Ascending aorta (tissue), 2 donors: ENCODE data around the gene SSH3. TPM values are rescaled to one million over a fixed set of nuclear protein-coding genes. Genes with fewer than 3 reads are reported as not detected.
"Not testable (repeated sequence)": the region's sequence is repeated elsewhere in the genome, so short reads cannot be mapped to it uniquely, and the experiment has no call there.

Source experiments
- DNase-seq, 2 donors: peaks; one replicate each; pipeline ENCODE4 v3.0.0-alpha.2; 2019; ENCODE audit warnings: low spot score in 2 of 2
- H3K27ac ChIP-seq, 2 donors: fragments of 200-600 bp; sonication (generic); one replicate each; pipeline ENCODE4 v1.5.1; 2016 to 2017; ENCODE audit warnings: mild to moderate bottlenecking in 1 of 2
- H3K27me3 ChIP-seq: fragments of 200-600 bp; sonication (generic); one replicate; pipeline ENCODE4 v1.5.1; 2017
- H3K36me3 ChIP-seq, 2 donors: fragments of 200-600 bp; sonication (generic); one replicate each; pipeline ENCODE4 v1.5.1; 2016
- H3K4me1 ChIP-seq, 2 donors: fragments of 200-600 bp; sonication (generic); one replicate each; pipeline ENCODE4 v1.5.1; 2016 to 2017; ENCODE audit warnings: mild to moderate bottlenecking in 1 of 2
- H3K4me3 ChIP-seq, 2 donors: fragments of 200-600 bp; sonication (generic); one replicate each; pipeline ENCODE4 v1.5.1; 2016 to 2017; ENCODE audit warnings: mild to moderate bottlenecking in 1 of 2
- H3K9me3 ChIP-seq, 2 donors: fragments of 200-600 bp; sonication (generic); one replicate each; pipeline ENCODE4 v1.5.1; 2016
- CTCF ChIP-seq, 3 experiments: fragments of 200-600 bp in 2 of 3; fragments of 450-650 bp in 1 of 3; sonication (generic) in 2 of 3; IDR thresholded peaks; one replicate each; pipeline ENCODE4 v1.5.1; 2016 to 2019; ENCODE audit warnings: antibody characterized with exemption in 3 of 3, mild to moderate bottlenecking in 1 of 3, moderate library complexity in 1 of 3
- intact Hi-C: fragments of 100-400 bp; cut with DNase I; formaldehyde crosslinking; loops from one replicate; pipeline ENCODE4 v1.15.1; 2023
- total RNA-seq: library from RNA; depleted of rRNA; stranded (reverse); fragments of >200 nt; gene quantifications from one replicate; pipeline ENCODE4 v1.1.0, GENCODE V29; 2016

The SSH3 gene
- total RNA-seq, 1 donor from 2014 or later: 30.9 TPM

- DNase-seq: peak in 1 of 2 donors; percentile 25
- Histone ChIP-seq H3K4me1 (peaks cover 0 to 12% of the 10 kb centered on the region in 2 donors), H3K9me3 (no peaks in the 10 kb centered on the region), H3K36me3 (peaks cover 0 to 15% of the 10 kb centered on the region in 2 donors), H3K27ac (no peak overlapping the region), H3K4me3 (no peak overlapping the region), H3K27me3 (no peaks in the 10 kb centered on the region)
- TF ChIP-seq CTCF (IDR thresholded peaks at IDR 0.05): no peak
- intact Hi-C loops: no loop called here
Measured at GRCh38 chr11:67315325-67315909, 12.1 kb downstream of the SSH3 start.

DNA sequence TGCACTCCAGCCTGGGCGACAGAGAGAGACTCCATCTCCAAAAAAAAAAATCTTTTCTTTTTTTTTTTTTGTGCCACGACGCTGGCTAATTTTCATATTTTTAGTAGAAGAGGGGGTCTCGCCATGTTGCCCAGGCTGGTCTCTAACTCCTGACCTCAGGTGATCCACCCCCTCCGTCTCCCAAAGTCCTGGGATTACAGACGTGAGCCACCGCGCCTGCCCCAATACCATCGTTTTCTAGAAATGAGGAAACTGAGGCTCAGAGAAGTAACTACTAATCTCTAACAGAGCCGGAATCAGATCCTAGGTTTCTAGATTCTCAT, 13.5 kb downstream of the SSH3 start:
- Histone ChIP-seq H3K4me1 (peaks cover 0 to 12% of the 10 kb centered on the region in 2 donors), H3K27ac (peak overlapping the region; percentile 80 to 86), H3K36me3 (peaks cover 0 to under 1% of the 10 kb centered on the region in 2 donors), H3K4me3 (peak overlapping the region; percentile 66 to 83), H3K9me3 (no peaks in the 10 kb centered on the region), H3K27me3 (no peaks in the 10 kb centered on the region)
- no peak for DNase-seq
- intact Hi-C loops: loop anchor here (1.0 kb wide), 4 partner anchors 28 to 234 kb away; partner anchors contain the start of genes ANKRD13D and GRK2
- TF ChIP-seq CTCF (IDR thresholded peaks at IDR 0.05): no peak

DNA sequence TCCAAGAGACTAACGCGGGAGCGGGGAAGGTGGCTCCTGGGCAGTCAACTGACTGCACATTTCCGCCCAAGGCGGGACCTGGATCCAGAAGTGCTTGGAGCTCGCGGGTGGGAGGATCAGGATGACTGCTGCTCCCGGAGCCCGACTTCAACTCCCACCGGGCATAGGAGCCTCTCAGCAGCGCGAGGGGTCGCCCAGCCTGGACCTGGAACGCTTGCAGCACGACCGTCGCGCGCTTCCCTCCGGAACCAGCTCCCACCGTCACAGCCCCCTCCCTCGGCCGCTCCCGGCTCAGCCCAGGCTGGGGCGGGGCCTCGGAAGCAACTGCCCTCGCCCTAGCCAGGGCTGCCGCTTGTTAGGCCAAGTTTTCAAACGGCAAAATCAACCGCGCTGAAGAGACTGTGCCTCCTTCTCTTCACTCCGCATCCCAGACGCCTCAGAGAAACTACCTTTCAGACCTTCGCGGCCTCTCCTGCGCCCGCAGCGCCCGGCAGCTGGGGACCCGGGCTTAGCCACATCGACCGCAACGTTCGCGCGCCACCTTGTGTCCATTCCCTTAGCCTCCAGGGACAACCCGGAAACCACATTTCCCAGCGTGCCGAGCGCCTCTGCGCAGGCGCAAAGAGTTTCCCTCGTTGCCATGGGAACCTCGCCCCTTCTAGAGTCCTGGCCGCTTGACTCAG, 14.0 kb downstream of the SSH3 start:
- no peaks in the 10 kb centered on the region for H3K9me3 ChIP-seq
- no peaks in the 10 kb centered on the region for H3K36me3 ChIP-seq
- peak overlapping the region; percentile 80 to 86 for H3K27ac ChIP-seq
- intact Hi-C loops: loop anchor here (1.0 kb wide), 4 partner anchors 28 to 234 kb away; partner anchors contain the start of genes ANKRD13D and GRK2
- peaks cover 0 to 12% of the 10 kb centered on the region in 2 donors for H3K4me1 ChIP-seq
- DNase-seq: peak; percentile 83 to 98
- peak; percentile 94 to 100 (median 97) for TF ChIP-seq CTCF (IDR thresholded peaks at IDR 0.05)
- H3K27me3 ChIP-seq: no peaks in the 10 kb centered on the region
- peak overlapping the region; percentile 66 to 83 for H3K4me3 ChIP-seq

- TF ChIP-seq CTCF (IDR thresholded peaks at IDR 0.05): no peak
- H3K36me3 ChIP-seq: no peaks in the 10 kb centered on the region
- intact Hi-C loops: loop anchor here (1.0 kb wide), 4 partner anchors 29 to 235 kb away; partner anchors contain the start of genes ANKRD13D and GRK2
- H3K27me3 ChIP-seq: no peaks in the 10 kb centered on the region
- peaks cover 0 to 12% of the 10 kb centered on the region in 2 donors for H3K4me1 ChIP-seq
- H3K9me3 ChIP-seq: no peaks in the 10 kb centered on the region
- H3K27ac ChIP-seq: peak overlapping the region in 1 of 2 donors; percentile 80
- DNase-seq: no peak
- H3K4me3 ChIP-seq: peak overlapping the region; percentile 66 to 83
Measured at GRCh38 chr11:67317888-67318555, 14.7 kb downstream of the SSH3 start.

DNA sequence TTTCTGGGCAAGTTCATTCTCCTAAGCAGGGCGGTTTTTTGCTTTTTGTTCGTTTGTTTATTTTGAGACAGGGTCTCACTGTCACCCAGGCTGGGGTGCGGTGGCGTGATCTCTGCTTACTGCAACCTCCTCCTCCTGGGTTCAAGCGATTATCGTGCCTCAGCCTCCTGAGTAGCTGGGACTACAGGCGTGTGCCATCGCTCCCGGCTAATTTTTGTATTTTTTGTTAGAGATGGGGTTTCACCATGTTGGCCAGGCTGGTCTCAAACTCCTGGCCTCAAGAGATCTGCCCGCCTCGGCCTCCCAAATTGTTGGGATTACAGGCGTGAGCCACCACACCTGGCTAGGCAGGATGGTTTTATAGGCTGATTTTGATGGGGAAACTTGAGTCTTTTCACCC, 15.5 kb downstream of the SSH3 start:
- intact Hi-C loops, H3K27ac ChIP-seq, H3K27me3 ChIP-seq, H3K9me3 ChIP-seq, H3K36me3 ChIP-seq: not testable (repeated sequence)
- Histone ChIP-seq H3K4me1 (peaks cover 0 to 12% of the 10 kb centered on the region in 2 donors), H3K4me3 (peak overlapping the region in 1 of 2 donors; percentile 83)
- peak in 1 of 2 donors; percentile 53 for DNase-seq

- H3K27me3 ChIP-seq: no peaks in the 10 kb centered on the region
- H3K9me3 ChIP-seq: no peaks in the 10 kb centered on the region
- H3K4me3 ChIP-seq: no peak overlapping the region
- H3K36me3 ChIP-seq: no peaks in the 10 kb centered on the region
- TF ChIP-seq CTCF (IDR thresholded peaks at IDR 0.05): no peak
- intact Hi-C loops: loop anchor here (2.0 kb wide), 1 partner anchor 245 kb away; no protein-coding TSS in a partner anchor
- peaks cover 0 to 12% of the 10 kb centered on the region in 2 donors for H3K4me1 ChIP-seq
- H3K27ac ChIP-seq: no peak overlapping the region
- no peak for DNase-seq
Measured at GRCh38 chr11:67320011-67320410, 16.7 kb downstream of the SSH3 start.
